OCI-M1 (cell line): ENCODE data around the gene COA7.

Source experiments
- DNase-seq: peaks from one replicate; lab custom pipeline; 2025; lab: John Stamatoyannopoulos, UW

COA7 gene

DNA sequence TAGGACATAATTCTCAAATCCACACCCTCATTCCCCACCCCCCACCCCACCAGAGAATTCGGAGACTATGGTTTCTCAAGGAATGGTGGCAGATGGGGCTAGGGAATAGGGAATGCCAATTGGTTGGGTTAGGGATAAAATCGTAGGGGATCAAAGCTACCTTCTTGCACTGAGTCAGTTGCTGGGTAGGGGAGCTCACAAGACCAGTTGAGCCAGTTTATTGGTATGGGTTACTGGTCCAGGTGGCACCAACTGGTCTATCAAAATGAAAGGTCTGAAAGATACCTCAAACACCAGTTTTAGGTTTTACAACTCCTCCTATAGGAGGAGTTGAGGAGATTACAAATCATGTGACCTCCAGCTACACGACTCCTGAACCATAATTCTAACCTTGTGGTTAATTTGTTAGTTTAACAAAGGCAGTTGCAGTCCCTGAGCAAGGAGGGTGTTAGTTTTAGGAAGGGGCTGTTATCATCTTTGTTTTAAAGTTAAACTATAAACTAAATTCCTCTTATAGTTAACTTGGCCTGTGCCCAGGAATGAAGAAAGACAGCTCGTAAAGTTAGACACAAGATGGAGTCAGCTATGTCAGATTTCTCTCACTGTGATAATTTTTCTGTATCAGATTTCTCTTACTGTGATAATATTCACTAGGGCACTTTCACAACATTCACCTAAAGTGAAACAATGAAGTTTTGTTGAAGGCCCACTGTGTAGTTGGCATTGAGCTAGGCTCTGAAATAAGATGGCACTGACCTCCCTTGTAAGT lies 62.6 kb downstream of the COA7 start:
- no peak for DNase-seq
